ENCODE data around the gene NBPF4.
"Not testable (repeated sequence)": the region's sequence is repeated elsewhere in the genome, so short reads cannot be mapped to it uniquely, and the experiment has no call there.

GRCh38 chr1:108216028-108216890 is 27.6 kb downstream of the NBPF4 start:
- not testable (repeated sequence) for TF ChIP-seq SUZ12 (IDR thresholded peaks at IDR 0.05; ENCODE audit: extremely low read depth, insufficient read depth, insufficient read length); ZNF274 (IDR thresholded peaks at IDR 0.05; ENCODE audit: low read depth, low read length); YY1 (IDR thresholded peaks at IDR 0.05; ENCODE audit: insufficient read depth, insufficient read length)

Data from NT2/D1 (cell line).